Type B pancreatic cell (in vitro differentiated cells): Measurements from ENCODE around the gene ATP6AP1. TPM values are rescaled to one million over a fixed set of nuclear protein-coding genes. Genes with fewer than 3 reads are reported as not detected.
A peak's percentile ranks its signal among the peaks of the same experiment; 100 is the strongest.

Experiments
- DNase-seq: peaks from one replicate; pipeline ENCODE4 v3.0.0; 2021; ENCODE audit warnings: mixed read lengths; ENCODE audit not compliant: unreplicated experiment; ENCODE audit errors: extremely low spot score
- H3K27ac Mint-ChIP-seq: 2 replicates; pipeline ENCODE4 v1.8.0; 2021; ENCODE audit warnings: mild to moderate bottlenecking, mixed read lengths
- H3K27me3 Mint-ChIP-seq: 2 replicates; pipeline ENCODE4 v1.8.0; 2021; ENCODE audit warnings: mixed read lengths
- H3K36me3 Mint-ChIP-seq: 2 replicates; pipeline ENCODE4 v1.8.0; 2021; ENCODE audit warnings: mixed read lengths
- H3K4me1 Mint-ChIP-seq: one replicate; pipeline ENCODE4 v1.8.0; 2021; ENCODE audit warnings: mixed read lengths; ENCODE audit not compliant: unreplicated experiment
- H3K4me3 Mint-ChIP-seq: 2 replicates; pipeline ENCODE4 v1.8.0; 2021; ENCODE audit warnings: mild to moderate bottlenecking, mixed read lengths
- H3K9me3 Mint-ChIP-seq: 2 replicates; pipeline ENCODE4 v1.8.0; 2021; ENCODE audit warnings: mixed read lengths
- CTCF ChIP-seq: fragments of 200-600 bp; sonication (generic); conservative IDR thresholded peaks from 2 replicates; pipeline ENCODE4 v1.5.0; 2021; ENCODE audit warnings: antibody characterized with exemption, mild to moderate bottlenecking
- total RNA-seq: library from RNA; stranded (reverse); gene quantifications from 2 replicates; pipeline ENCODE4 v1.2.1, GENCODE V29; 2021; ENCODE audit warnings: low replicate concordance

Gene ATP6AP1
- total RNA-seq, 1 donor from 2014 or later = 105 TPM

- Mint-ChIP-seq H3K36me3 (no peaks in the 10 kb centered on the region), H3K4me3 (no peak overlapping the region), H3K27ac (no peak overlapping the region), H3K9me3 (no peaks in the 10 kb centered on the region), H3K4me1 (no peaks in the 10 kb centered on the region), H3K27me3 (no peaks in the 10 kb centered on the region)
- DNase-seq = no peak
- TF ChIP-seq CTCF = no peak
These were observed 18.0 kb downstream of the ATP6AP1 start for GRCh38 chrX:154446430-154446829.

- no peaks in the 10 kb centered on the region for H3K27me3 Mint-ChIP-seq
- no peak overlapping the region for H3K27ac Mint-ChIP-seq
- H3K4me3 Mint-ChIP-seq = no peak overlapping the region
- no peak for TF ChIP-seq CTCF
- H3K9me3 Mint-ChIP-seq = no peaks in the 10 kb centered on the region
- no peaks in the 10 kb centered on the region for H3K4me1 Mint-ChIP-seq
- no peak for DNase-seq
- no peaks in the 10 kb centered on the region for H3K36me3 Mint-ChIP-seq
These were observed 20.0 kb downstream of the ATP6AP1 start for GRCh38 chrX:154448484-154448883.

GRCh38 chrX:154449618-154450017, 21.1 kb downstream of the ATP6AP1 start:
- no peaks in the 10 kb centered on the region for H3K36me3 Mint-ChIP-seq
- H3K27me3 Mint-ChIP-seq = no peaks in the 10 kb centered on the region
- DNase-seq = no peak
- H3K9me3 Mint-ChIP-seq = peaks cover 2% of the 10 kb centered on the region
- H3K4me1 Mint-ChIP-seq = no peaks in the 10 kb centered on the region
- H3K4me3 Mint-ChIP-seq = no peak overlapping the region
- H3K27ac Mint-ChIP-seq = no peak overlapping the region
- TF ChIP-seq CTCF = no peak

- Mint-ChIP-seq H3K9me3 (peaks cover 4% of the 10 kb centered on the region), H3K27ac (no peak overlapping the region), H3K27me3 (no peaks in the 10 kb centered on the region), H3K36me3 (no peaks in the 10 kb centered on the region), H3K4me1 (no peaks in the 10 kb centered on the region), H3K4me3 (no peak overlapping the region)
- TF ChIP-seq CTCF = no peak
- DNase-seq = no peak
These were observed 21.8 kb downstream of the ATP6AP1 start for GRCh38 chrX:154450312-154450711.

GRCh38 chrX:154452823-154453222, 24.3 kb downstream of the ATP6AP1 start:
- Mint-ChIP-seq H3K4me1 (no peaks in the 10 kb centered on the region), H3K9me3 (peaks cover 4% of the 10 kb centered on the region), H3K27me3 (no peaks in the 10 kb centered on the region), H3K4me3 (no peak overlapping the region), H3K36me3 (peaks cover 5% of the 10 kb centered on the region), H3K27ac (no peak overlapping the region)
- no peak for DNase-seq
- TF ChIP-seq CTCF = no peak

GRCh38 chrX:154457491-154458115, 29.1 kb downstream of the ATP6AP1 start:
- H3K27me3 Mint-ChIP-seq = no peaks in the 10 kb centered on the region
- peak overlapping the region; percentile 90 for H3K4me3 Mint-ChIP-seq
- H3K4me1 Mint-ChIP-seq = no peaks in the 10 kb centered on the region
- TF ChIP-seq CTCF = no peak
- no peak for DNase-seq
- H3K27ac Mint-ChIP-seq = peak overlapping the region; percentile 97
- H3K36me3 Mint-ChIP-seq = peaks cover 5% of the 10 kb centered on the region
- H3K9me3 Mint-ChIP-seq = peaks cover 4% of the 10 kb centered on the region
